Putamen (tissue), 1 donor: ENCODE measurements around the gene PLXND1.
"Not testable (repeated sequence)": the region's sequence is repeated elsewhere in the genome, so short reads cannot be mapped to it uniquely, and the experiment has no call there.

Experiments used
- DNase-seq: peaks from one replicate; pipeline ENCODE4 v3.0.0-alpha.2; 2016; ENCODE audit warnings: low spot score

PLXND1 gene

DNA sequence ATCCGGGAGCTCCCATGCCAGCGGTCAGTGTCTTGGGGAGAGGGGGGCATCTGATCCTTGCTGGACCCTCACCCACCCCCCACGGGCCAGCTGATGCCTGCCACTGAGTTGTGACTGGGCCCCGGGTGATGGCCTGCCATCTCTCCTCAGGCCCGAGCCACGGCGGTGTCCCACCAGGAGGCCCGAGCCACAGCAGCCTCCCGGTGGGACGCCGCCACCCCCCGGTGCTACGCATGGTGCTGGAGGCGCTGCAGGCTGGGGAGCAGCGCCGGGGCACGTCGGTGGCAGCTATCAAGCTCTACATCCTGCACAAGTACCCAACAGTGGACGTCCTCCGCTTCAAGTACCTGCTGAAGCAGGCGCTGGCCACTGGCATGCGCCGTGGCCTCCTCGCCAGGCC is 59.2 kb downstream of the PLXND1 start:
- no peak for DNase-seq

GRCh38 chr3:129545951-129546350 is 60.5 kb downstream of the PLXND1 start:
- not testable (repeated sequence) for DNase-seq

DNA sequence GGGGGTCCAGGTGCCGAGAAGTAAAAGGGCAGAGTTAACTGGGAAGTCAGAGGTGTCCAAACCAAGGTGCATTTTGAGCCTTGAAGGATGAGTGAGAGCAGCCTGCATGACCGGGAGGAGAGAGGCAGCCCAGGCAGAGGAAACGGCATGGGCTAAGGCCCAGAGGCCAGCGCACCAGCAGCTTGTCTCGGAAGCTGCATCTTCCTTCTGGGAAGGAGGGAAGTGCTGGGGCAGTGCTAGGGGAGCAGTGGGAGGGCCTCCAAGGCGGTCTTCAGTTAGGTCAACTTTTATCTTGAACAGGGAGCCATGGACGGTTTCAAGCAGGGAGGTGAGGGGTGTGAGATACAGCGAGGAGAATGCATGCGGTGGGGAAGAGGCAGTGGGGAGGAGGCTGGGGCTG is 62.5 kb downstream of the PLXND1 start:
- DNase-seq = no peak

- no peak for DNase-seq
Observed at GRCh38 chr3:129543156-129543790, 63.2 kb downstream of the PLXND1 start, which contains the start of gene H1-8. TSS of gene H1-8 (plus strand) at chr3:129543175. CDS start at chr3:129543219, 44 bp downstream.

DNA sequence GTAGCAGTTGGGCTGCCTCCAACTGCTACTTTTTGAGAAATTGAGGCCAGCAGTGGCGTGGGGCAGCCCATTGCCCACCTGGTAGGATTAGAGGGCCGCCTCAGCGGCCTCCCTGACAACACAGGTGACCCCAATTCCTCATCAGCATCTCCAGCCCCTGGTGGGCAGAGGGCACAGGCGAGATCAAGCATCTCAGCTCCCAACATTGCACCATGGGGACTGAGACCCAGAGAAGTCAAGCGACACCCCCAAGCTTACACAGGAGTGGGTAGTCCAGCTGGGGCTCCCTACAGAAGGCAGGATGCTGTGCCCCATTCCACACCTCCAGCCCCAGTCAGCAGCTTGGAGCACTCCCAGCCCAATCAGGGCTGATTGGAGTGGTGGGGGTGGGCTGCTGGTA is 63.7 kb downstream of the PLXND1 start:
- no peak for DNase-seq

DNA sequence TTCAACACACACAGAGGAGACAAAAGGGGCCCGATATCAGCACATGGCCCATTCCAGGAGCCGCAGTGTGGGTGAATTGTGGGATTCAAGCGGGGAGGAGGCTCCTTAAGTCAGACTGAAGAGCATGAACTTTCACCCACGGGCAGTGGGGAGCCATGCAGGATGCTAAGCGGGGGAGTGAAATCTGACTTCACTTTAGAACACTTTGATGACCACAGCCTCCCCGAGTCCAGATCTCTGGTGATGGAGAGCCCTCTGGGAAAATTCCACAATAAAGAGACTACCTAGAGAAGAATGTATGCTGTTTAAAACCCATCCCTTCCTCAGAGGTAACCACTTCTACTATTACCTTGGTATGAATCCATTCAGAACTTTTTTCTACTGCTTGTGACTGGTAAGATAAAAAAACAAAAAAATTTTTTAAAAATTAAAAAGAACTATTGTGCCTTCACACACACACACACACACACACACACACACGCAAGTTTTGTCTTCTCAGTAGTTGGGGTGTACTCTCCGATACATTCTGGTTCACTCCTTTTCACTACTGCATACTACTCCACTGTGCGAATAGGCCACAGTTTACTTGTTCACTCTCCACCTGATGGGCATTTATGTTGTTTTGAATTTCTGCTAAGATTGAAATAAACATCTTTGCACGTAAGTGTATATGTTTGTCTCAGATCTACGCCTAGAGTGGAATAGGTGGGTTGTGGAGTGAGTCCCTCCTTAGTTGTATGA is 65.5 kb downstream of the PLXND1 start:
- DNase-seq = no peak

DNA sequence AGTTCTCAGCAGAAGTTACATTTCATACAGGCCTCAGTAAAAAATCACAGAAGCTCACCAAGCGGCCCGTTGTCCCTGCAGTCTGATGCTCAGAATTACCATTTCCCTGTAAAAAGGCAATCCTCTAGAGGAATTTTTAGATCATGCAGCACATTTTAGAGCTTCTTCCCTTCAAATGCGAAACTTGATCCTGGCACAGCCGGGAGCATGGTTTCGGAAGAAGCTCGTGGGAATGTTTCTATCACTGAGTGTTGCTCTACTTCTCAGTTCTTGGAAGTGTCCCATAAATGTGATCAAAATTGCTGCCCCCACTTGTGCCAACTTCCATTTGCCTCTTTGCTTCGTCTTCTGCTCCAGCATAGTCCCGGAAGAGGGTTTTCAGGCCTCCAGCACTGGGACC is 67.3 kb downstream of the PLXND1 start:
- DNase-seq = no peak

DNA sequence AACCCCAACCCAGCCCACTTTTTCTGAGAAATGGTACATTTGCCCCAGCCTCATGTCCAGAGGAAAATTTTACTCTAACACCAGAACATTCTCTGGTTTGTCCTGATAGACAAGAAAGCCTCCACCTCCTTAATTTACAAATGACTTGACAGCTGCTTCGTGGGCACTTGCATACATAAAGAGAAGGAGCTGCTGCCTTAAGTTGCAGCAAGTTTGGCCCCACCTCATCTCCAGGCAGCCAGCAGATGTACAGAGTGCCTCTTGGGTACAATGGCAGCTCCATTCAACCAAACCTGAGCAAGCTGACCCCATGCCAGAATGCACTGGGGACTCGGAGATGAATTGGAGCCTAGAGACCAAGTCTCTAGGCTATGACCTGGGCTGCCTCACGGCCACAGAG is 69.7 kb downstream of the PLXND1 start:
- no peak for DNase-seq

DNA sequence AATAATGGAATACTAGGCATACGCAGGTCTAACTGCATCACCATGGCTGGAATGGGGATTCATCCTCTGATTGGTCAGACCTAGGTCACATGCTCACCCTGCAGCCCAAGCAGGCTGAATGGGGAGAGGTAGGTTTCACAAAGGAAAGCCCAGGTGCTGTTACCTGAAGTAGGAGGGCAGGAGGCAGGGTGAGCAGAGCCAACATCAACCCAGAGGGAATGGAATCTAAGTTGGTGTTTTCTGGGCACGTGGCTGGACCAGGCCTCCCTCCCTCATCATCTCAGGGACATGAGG is 70.2 kb downstream of the PLXND1 start:
- no peak for DNase-seq

DNA sequence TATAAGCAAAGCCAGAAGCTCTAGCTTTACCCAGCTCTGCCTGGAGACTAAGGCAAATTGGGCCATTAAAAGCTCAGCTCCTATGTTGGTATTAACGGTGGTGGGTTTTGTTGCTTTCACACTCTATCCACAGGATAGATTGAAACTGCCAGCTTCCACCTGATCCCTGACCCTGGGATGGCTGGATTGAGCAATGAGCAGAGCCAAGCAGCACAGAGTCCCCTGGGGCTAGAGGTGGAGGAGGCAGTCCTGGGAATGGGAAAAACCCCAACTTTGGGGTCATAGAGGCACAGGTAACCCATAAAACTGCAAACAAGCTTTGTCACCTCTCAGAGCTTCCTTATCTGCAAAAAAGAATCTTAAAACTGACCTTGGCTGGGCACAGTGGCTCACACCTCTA is 71.4 kb downstream of the PLXND1 start:
- DNase-seq = no peak

GRCh38 chr3:129534428-129535027 is 71.9 kb downstream of the PLXND1 start:
- no peak for DNase-seq

DNA sequence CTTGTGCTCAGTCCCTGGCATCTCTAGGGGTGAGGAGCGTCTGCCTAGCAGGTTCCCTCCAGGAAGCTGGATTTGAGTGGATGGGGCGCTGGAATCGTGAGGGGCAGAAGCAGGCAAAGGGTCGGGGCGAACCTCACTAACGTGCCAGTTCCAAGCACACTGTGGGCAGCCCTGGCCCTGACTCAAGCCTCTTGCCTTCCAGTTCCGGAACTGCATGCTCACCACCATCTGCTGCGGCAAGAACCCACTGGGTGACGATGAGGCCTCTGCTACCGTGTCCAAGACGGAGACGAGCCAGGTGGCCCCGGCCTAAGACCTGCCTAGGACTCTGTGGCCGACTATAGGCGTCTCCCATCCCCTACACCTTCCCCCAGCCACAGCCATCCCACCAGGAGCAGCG is 73.1 kb downstream of the PLXND1 start:
- no peak for DNase-seq

GRCh38 chr3:129532261-129532660 is 74.2 kb downstream of the PLXND1 start:
- DNase-seq = no peak

- no peak for DNase-seq
Observed at GRCh38 chr3:129531699-129532098, 74.8 kb downstream of the PLXND1 start.

DNA sequence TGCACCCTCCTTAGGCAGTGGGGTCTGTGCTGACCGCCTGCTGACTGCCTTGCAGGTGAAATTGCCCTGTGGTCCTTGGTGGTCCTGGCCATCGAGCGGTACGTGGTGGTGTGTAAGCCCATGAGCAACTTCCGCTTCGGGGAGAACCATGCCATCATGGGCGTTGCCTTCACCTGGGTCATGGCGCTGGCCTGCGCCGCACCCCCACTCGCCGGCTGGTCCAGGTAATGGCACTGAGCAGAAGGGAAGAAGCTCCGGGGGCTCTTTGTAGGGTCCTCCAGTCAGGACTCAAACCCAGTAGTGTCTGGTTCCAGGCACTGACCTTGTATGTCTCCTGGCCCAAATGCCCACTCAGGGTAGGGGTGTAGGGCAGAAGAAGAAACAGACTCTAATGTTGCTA is 75.7 kb downstream of the PLXND1 start:
- no peak for DNase-seq

DNA sequence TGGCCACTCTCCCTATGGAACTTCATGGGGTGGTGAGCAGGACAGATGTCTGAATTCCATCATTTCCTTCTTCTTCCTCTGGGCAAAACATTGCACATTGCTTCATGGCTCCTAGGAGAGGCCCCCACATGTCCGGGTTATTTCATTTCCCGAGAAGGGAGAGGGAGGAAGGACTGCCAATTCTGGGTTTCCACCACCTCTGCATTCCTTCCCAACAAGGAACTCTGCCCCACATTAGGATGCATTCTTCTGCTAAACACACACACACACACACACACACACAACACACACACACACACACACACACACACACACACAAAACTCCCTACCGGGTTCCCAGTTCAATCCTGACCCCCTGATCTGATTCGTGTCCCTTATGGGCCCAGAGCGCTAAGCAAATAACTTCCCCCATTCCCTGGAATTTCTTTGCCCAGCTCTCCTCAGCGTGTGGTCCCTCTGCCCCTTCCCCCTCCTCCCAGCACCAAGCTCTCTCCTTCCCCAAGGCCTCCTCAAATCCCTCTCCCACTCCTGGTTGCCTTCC is 76.2 kb downstream of the PLXND1 start:
- DNase-seq = no peak

DNA sequence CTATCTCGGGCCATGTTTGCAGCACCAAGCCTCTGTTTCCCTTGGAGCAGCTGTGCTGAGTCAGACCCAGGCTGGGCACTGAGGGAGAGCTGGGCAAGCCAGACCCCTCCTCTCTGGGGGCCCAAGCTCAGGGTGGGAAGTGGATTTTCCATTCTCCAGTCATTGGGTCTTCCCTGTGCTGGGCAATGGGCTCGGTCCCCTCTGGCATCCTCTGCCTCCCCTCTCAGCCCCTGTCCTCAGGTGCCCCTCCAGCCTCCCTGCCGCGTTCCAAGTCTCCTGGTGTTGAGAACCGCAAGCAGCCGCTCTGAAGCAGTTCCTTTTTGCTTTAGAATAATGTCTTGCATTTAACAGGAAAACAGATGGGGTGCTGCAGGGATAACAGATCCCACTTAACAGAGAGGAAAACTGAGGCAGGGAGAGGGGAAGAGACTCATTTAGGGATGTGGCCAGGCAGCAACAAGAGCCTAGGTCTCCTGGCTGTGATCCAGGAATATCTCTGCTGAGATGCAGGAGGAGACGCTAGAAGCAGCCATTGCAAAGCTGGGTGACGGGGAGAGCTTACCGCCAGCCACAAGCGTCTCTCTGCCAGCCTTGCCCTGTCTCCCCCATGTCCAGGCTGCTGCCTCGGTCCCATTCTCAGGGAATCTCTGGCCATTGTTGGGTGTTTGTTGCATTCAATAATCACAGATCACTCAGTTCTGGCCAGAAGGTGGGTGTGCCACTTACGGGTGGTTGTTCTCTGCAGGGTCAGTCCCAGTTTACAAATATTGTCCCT is 76.9 kb downstream of the PLXND1 start:
- DNase-seq = no peak

GRCh38 chr3:129528589-129529100 is 77.8 kb downstream of the PLXND1 start, which contains the start of gene RHO:
TSS of gene RHO (plus strand) at chr3:129528639. CDS start at chr3:129528734, 95 bp downstream.
- DNase-seq = no peak

DNA sequence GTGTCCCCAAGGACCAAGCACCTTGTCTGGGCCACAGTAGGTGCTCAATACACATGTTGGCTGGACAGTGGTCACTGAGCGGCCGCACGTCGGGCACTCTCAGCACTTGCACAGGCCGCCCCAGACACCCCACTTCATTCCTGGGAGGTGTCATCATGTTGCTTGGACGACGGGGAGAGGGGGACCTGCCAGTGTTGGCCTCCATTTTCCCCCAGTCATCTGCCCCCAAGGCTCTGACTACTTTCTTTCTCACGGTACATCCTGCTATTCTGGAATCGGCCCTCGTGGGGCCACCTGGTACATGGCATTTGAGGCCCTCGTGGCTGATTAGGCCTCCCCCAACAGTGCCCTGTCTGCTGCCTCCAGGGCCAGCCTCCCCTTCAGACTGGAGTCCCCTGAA is 79.2 kb downstream of the PLXND1 start:
- no peak for DNase-seq

- DNase-seq = no peak
Observed at GRCh38 chr3:129526121-129526900, 80.2 kb downstream of the PLXND1 start.

DNA sequence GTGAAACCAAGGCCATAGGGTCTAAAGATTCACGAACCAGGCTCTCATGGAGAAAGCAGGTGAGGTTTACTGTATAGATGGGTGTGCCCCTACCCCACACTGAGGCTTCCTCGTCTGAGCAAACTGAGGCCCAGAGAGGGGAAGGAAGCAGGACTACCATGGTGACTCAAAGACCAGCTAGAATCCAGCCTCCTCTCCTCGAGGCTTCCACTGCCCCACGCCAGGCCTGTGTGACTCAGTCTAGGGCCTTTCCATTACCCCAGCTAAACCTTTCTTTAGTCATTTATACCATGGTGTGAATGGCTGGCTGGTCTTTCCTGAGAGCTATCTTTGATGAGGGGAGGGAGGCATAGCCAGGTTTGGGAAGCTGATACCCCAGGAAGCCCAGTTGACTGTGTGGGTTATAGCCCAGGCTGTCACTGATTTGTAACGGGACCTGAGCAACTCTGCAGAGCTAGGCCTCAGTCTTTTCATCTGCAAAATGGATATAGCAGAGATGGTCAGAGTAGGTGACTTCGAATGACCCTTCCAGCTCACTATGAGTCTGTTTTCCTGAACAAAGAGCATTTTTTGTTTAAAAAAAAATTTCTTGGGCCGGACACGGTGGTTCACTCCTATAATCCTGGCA is 81.0 kb downstream of the PLXND1 start:
- DNase-seq = no peak
